GM10248 (cell line): ENCODE measurements around the gene SLN.
"Not testable (repeated sequence)": the region's sequence is repeated elsewhere in the genome, so short reads cannot be mapped to it uniquely, and the experiment has no call there.

Experiments
- CTCF ChIA-PET: fragments of 300-600 bp; sonication (Branson Sonifier 250); formaldehyde crosslinking; extraction: SDS; loops from one replicate; lab custom pipeline; 2021; ENCODE audit warnings: antibody characterized with exemption; lab: Yijun Ruan, JAX
- POLR2A ChIA-PET: fragments of 350-650 bp; sonication (Branson Sonifier 250); formaldehyde crosslinking; extraction: SDS; loops from one replicate; lab custom pipeline; 2020; ENCODE audit warnings: antibody characterized with exemption; lab: Yijun Ruan, JAX
- DNase-seq: peaks from one replicate; pipeline ENCODE4 v3.0.0; 2012; ENCODE audit errors: extremely low spot score
- TF ChIP-seq, protein P1 (sequence below): IDR thresholded peaks from 2 replicates; pipeline ENCODE4 v1.5.1; 2012; ENCODE audit warnings: mild to moderate bottlenecking, low read depth; ENCODE audit errors: extremely low read depth, missing control alignments, control extremely low read depth

Gene SLN

DNA sequence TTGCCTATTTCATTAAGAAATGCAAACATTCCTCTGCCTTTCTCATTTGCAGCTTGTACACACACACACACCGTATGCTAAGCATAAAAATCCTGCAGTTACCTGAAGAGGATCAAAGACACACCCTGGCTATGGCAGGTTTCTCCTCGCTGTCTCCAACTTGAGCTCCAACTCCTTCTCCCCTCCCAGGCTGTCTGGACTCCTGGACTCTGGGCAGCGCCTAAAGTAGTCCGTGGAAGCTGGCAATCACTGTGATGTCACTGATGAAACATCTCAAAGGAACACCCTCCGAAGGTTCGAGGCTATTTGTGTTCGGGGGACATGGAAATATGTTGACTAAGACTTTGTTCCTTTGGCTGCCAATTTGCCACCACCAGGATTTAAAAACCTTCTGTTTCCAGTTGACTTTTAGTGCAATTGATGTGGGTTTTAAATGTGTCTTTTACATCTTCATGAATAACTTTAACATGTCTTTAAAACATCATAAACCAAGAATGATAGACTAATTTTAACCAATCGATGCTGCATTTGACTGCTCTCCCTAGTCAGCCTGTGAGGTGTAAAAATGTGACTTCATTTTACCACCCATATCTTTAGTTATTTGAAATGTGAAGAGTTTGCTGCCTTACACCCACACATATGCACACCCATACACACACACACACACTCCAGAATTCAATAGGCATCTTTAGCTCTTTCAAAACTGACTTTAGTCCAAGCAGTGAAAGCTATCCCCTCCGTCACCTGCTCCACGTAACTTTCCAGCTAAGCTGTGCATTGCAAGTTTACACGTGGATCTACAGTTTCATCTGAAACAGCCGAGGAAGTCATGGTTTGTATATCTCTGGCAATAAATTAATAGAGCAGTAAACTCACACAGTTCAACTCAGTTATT lies at the start of gene SLN:
SLN (minus strand) TSS at position 196 of the 895 bp plus-strand sequence.
- DNase-seq: no peak
- ChIA-PET POLR2A (interaction anchor here (0.6 kb wide), 1 partner anchor 49 kb away, joined by 5 read pairs; no protein-coding TSS in a partner anchor), CTCF (interaction anchor here (1.3 kb wide), 1 partner anchor 10 kb away, joined by 5 read pairs; no protein-coding TSS in a partner anchor)
- TF ChIP-seq, protein P1, sequence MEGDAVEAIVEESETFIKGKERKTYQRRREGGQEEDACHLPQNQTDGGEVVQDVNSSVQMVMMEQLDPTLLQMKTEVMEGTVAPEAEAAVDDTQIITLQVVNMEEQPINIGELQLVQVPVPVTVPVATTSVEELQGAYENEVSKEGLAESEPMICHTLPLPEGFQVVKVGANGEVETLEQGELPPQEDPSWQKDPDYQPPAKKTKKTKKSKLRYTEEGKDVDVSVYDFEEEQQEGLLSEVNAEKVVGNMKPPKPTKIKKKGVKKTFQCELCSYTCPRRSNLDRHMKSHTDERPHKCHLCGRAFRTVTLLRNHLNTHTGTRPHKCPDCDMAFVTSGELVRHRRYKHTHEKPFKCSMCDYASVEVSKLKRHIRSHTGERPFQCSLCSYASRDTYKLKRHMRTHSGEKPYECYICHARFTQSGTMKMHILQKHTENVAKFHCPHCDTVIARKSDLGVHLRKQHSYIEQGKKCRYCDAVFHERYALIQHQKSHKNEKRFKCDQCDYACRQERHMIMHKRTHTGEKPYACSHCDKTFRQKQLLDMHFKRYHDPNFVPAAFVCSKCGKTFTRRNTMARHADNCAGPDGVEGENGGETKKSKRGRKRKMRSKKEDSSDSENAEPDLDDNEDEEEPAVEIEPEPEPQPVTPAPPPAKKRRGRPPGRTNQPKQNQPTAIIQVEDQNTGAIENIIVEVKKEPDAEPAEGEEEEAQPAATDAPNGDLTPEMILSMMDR: no peak

DNA sequence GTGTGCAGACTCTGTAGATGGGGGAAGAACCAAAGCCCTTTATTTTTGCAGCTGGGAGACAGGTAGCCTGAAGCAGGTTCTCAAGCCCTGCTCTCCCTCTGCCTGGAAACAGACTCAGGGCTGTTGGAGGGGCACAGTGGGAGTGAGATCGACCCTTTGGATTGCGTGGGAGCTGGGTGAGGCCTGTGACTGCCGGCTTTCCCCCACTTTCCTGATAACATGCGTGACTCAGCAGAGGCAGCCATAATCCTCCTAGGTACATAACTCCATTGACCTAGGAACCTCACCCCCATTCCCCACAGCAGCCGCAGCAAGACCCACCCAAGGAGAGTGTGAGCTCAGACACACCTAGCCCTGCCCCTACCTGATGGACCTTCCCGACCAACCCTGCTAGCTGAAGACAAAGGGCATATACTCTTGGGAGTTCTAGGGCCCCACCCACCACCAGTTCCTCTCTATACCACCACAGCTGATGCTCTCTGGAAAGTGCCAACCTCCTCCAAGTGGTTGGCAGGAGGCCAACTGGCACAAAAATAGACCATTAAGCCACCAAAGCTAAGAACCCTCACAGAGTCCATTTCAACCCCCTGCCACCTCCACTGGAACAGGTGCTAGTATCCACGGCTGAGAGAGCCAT lies 47.0 kb upstream of the SLN start:
- DNase-seq, POLR2A ChIA-PET: not testable (repeated sequence)
- CTCF ChIA-PET: interaction anchor here (1.2 to 6.4 kb wide), 6 partner anchors 11 to 70 kb away, joined by 3 to 42 read pairs (median 7); no protein-coding TSS in a partner anchor

GRCh38 chr11:107757661-107758060 lies 45.8 kb upstream of the SLN start:
- CTCF ChIA-PET: interaction anchor here (1.0 to 6.4 kb wide), 6 partner anchors 10 to 97 kb away, joined by 3 to 42 read pairs (median 7); no protein-coding TSS in a partner anchor
- DNase-seq: no peak
- POLR2A ChIA-PET: no interaction called here
- TF ChIP-seq, protein P1: no peak

GRCh38 chr11:107756553-107756952 lies 44.7 kb upstream of the SLN start:
- no peak for DNase-seq
- ChIA-PET POLR2A (no interaction called here), CTCF (interaction anchor here (1.2 to 6.4 kb wide), 4 partner anchors 10 to 16 kb away, joined by 3 to 42 read pairs (median 22); no protein-coding TSS in a partner anchor)
- TF ChIP-seq, protein P1: no peak

DNA sequence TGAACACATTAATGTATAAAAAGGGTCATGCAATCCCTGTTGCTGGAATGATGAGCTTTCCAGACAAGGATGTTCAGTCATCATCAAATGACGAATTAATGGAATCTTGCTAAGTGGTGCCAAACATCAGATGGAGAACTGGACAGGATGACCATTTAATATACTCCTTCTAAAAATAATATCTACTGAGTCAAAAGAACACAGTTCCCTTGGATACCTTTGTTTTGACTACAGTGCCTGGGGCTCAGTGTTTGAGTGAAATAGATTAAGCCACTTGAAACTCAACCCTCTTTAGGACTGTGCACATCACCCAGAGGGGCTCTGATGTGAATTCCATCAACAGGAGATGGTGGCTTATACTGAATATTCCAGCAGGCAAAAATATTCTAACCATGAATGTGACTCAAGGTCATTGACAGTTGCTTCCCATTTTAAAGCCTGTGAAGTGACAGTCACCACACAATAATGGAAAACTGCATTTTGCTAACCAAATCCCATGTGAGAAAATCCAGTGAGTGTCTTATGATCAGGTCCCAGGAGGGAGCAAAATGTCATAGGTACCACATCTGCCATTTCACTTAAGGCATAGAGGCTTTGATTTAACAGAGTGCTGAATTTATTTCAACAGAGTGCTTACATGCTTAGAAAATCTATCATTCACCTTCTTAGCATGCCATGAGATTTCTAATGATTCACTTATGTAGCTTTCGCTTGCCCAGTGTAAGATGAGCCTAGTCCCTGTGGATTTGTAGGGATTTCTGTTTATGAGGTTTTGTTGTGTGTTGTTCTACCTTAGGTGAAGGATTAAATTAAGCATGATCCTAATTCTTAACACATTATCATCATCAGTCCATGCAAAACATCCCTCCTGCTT lies 41.3 kb upstream of the SLN start:
- ChIA-PET CTCF (interaction anchor here (1.0 kb wide), 1 partner anchor 12 kb away, joined by 3 read pairs; no protein-coding TSS in a partner anchor), POLR2A (no interaction called here)
- no peak for DNase-seq
- TF ChIP-seq, protein P1: no peak

DNA sequence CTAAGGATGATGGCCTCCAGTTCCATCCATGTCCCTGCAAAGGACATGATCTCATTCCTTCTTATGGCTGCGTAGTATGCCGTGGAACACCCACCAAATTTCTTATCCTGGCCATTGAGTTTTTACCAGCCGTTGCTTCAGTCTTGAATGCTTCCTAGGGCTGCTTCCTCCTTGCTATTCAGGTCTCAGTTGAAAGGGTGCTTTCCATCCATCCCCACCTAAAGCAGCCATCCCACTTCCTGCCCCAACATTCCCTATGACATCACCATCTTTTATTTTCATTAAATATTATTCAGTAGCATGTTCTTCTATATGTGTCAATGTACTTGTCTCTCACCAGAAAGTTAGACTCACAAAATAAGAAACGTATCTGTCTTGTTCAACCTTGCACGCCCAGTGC lies 40.7 kb upstream of the SLN start:
- ChIA-PET POLR2A (no interaction called here), CTCF (no interaction called here)
- TF ChIP-seq, protein P1: no peak
- no peak for DNase-seq
